H1 (cell line): ENCODE data around the gene LPP. TPM values are rescaled to one million over a fixed set of nuclear protein-coding genes. Genes with fewer than 3 reads are reported as not detected.

Source experiments
- CREB1 ChIP-seq: IDR thresholded peaks from 2 replicates; pipeline ENCODE4 v1.6.1; 2012; ENCODE audit warnings: inconsistent platforms
- polyA plus RNA-seq, 7 experiments: library from polyadenylated mRNA; depleted of rRNA in 3 of 7; stranded (reverse) in 5 of 7; unstranded in 2 of 7; fragments of >200 nt in 5 of 7; fragments of 200-250 nt in 2 of 7; gene quantifications; 1 replicate in 5 of 7; 2 replicates in 1 of 7; 4 replicates in 1 of 7; pipeline versions ENCODE4 v1.2.1 to v1.2.3, GENCODE V29; 2011 to 2013; ENCODE audit warnings: missing spikeins in 2 of 7, mixed read lengths in 2 of 7
- total RNA-seq: library from RNA; stranded (reverse); fragmentation: NEBNext Ultra II Directional; extraction: Animal tissue kit (Norgen Biotek cat#: 25700); gene quantifications from 2 replicates; pipeline ENCODE4 v1.2.1, GENCODE V29; 2021

Gene LPP
- total and polyA plus RNA-seq, 2 of the 8 experiments (the other 6 are each of a cell fraction or from before 2014, with no cell fraction given), result 10.0 to 53.3 TPM

- TF ChIP-seq CREB1, result no peak
Observed at GRCh38 chr3:188274249-188274915, 120.4 kb downstream of the LPP start (continued).
